Measurements from ENCODE around the gene BPIFB3.

DNA sequence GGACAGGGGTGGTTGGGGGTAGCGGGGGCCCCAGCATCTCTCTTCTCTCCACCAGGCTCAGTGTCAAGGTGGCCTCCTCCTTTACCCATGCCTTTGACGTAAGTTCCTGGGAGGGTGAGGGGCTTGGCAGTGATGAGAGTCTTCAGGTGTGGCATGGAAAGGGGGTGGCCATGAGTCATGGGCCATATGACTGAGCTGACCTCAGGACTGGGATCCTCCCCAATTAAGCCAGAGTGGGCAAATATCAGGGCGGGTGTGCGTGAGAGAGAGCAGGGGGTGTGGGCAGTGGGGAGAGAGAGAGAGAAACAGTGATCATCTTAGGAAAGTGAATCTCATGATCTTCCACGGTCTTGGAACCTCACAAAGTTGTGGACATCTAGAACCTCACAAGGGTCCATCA is 17.5 kb downstream of the BPIFB3 start:
- TF ChIP-seq POLR2A (IDR thresholded peaks at IDR 0.05) = no peak
- TF ChIP-seq, protein P1, sequence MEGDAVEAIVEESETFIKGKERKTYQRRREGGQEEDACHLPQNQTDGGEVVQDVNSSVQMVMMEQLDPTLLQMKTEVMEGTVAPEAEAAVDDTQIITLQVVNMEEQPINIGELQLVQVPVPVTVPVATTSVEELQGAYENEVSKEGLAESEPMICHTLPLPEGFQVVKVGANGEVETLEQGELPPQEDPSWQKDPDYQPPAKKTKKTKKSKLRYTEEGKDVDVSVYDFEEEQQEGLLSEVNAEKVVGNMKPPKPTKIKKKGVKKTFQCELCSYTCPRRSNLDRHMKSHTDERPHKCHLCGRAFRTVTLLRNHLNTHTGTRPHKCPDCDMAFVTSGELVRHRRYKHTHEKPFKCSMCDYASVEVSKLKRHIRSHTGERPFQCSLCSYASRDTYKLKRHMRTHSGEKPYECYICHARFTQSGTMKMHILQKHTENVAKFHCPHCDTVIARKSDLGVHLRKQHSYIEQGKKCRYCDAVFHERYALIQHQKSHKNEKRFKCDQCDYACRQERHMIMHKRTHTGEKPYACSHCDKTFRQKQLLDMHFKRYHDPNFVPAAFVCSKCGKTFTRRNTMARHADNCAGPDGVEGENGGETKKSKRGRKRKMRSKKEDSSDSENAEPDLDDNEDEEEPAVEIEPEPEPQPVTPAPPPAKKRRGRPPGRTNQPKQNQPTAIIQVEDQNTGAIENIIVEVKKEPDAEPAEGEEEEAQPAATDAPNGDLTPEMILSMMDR (IDR thresholded peaks at IDR 0.05) = no peak
